PFSK-1 (cell line): Measurements from ENCODE around the gene ANKRD35.

ENCODE experiments used
- POLR2AphosphoS5 ChIP-seq: IDR thresholded peaks from 2 replicates; pipeline ENCODE4 v1.6.1; 2012; ENCODE audit warnings: low read depth, mild to moderate bottlenecking, control low read depth, low read length, moderate library complexity
- REST ChIP-seq, 2 experiments: IDR thresholded peaks; 2 replicates each; pipeline versions ENCODE4 v1.6.1 to v1.8.0; 2011 to 2012; ENCODE audit warnings: low read depth in 2 of 2, low read length in 2 of 2, control low read depth in 1 of 2, inconsistent platforms in 1 of 2, mild to moderate bottlenecking in 1 of 2, moderate library complexity in 1 of 2; ENCODE audit not compliant: insufficient read depth in 1 of 2

GRCh38 chr1:145893306-145894055 lies 7.8 kb upstream of the ANKRD35 start:
- TF ChIP-seq REST (IDR thresholded peaks at IDR 0.05; ENCODE audit: insufficient read depth in 1 of 2, low read depth in 2 of 2, low read length in 2 of 2): no peak
- TF ChIP-seq POLR2AphosphoS5: no peak
